Vagina (tissue), 2 donors: ENCODE results near the gene TAF3.

Source experiments
- POLR2A ChIP-seq, 2 donors: fragments of 450-650 bp; IDR thresholded peaks; one replicate each; pipeline ENCODE4 v1.6.1; 2017; ENCODE audit warnings: antibody characterized with exemption in 2 of 2, mild to moderate bottlenecking in 2 of 2, moderate library complexity in 2 of 2
- TF ChIP-seq, protein P1 (sequence below), 3 experiments: fragments of 450-650 bp in 2 of 3; fragments of 200-600 bp in 1 of 3; sonication (generic) in 1 of 3; IDR thresholded peaks; one replicate each; pipeline ENCODE4 v1.5.1; 2017 to 2019; ENCODE audit warnings: antibody characterized with exemption in 3 of 3, mild to moderate bottlenecking in 2 of 3, moderate library complexity in 2 of 3

DNA sequence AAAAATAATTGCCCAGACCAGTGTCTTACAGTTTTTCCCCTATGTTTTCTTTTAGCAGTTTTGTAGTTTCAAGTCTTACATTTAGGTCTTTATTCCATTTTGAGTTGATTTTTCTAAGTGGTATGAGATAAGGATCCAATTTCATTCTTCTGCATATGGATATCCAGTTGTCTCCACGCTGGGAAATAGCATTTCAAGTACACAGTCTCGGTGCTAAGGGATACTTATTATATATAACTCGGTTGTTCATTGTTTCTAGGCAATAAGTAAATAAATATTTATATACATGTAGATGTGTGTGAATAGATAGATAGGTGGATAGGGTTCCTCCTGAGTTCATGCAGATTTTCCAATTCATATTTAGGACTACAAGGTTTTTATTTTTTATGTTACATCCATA, 16.0 kb downstream of the TAF3 start:
- TF ChIP-seq, protein P1, sequence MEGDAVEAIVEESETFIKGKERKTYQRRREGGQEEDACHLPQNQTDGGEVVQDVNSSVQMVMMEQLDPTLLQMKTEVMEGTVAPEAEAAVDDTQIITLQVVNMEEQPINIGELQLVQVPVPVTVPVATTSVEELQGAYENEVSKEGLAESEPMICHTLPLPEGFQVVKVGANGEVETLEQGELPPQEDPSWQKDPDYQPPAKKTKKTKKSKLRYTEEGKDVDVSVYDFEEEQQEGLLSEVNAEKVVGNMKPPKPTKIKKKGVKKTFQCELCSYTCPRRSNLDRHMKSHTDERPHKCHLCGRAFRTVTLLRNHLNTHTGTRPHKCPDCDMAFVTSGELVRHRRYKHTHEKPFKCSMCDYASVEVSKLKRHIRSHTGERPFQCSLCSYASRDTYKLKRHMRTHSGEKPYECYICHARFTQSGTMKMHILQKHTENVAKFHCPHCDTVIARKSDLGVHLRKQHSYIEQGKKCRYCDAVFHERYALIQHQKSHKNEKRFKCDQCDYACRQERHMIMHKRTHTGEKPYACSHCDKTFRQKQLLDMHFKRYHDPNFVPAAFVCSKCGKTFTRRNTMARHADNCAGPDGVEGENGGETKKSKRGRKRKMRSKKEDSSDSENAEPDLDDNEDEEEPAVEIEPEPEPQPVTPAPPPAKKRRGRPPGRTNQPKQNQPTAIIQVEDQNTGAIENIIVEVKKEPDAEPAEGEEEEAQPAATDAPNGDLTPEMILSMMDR (IDR thresholded peaks at IDR 0.05) = no peak
- TF ChIP-seq POLR2A (IDR thresholded peaks at IDR 0.05) = no peak
